K562 (cell line): ENCODE measurements around the gene ARMH1. TPM values are rescaled to one million over a fixed set of nuclear protein-coding genes. Genes with fewer than 3 reads are reported as not detected.

Source experiments
- FIP1L1 ChIP-seq: fragments of 200-400 bp; formaldehyde crosslinking; IDR thresholded peaks from 2 replicates; pipeline ENCODE4 v1.6.1; 2018; ENCODE audit warnings: mild to moderate bottlenecking, low read depth, low read length; ENCODE audit not compliant: poor library complexity, severe bottlenecking
- GTF2B ChIP-seq: IDR thresholded peaks from 2 replicates; pipeline ENCODE4 v1.6.1; 2011; ENCODE audit not compliant: insufficient read length; ENCODE audit errors: extremely low read depth
- MEF2A ChIP-seq: IDR thresholded peaks from 2 replicates; pipeline ENCODE4 v1.6.1; 2011; ENCODE audit warnings: low read depth, mild to moderate bottlenecking, low read length, moderate library complexity; ENCODE audit not compliant: control insufficient read depth
- POLR2G ChIP-seq: fragments of 200-400 bp; formaldehyde crosslinking; IDR thresholded peaks from 2 replicates; pipeline ENCODE4 v1.6.1; 2017; ENCODE audit warnings: low read depth, mild to moderate bottlenecking, antibody characterized with exemption, low read length, moderate library complexity
- RERE ChIP-seq: sonication (generic); formaldehyde crosslinking; IDR thresholded peaks from 2 replicates; pipeline ENCODE4 v1.8.0; 2023; ENCODE audit warnings: missing genetic modification reagents, mild to moderate bottlenecking, borderline replicate concordance
- RREB1 ChIP-seq: fragments of 250-450 bp; sonication (Bioruptor Pico); IDR thresholded peaks from 2 replicates; pipeline ENCODE4 v1.4.0; 2020
- SMAD3 ChIP-seq: fragments of 450-650 bp; formaldehyde crosslinking; conservative IDR thresholded peaks from 2 replicates; pipeline ENCODE4 v1.4.0; 2020; ENCODE audit warnings: mild to moderate bottlenecking
- STAG1 ChIP-seq: sonication (generic); formaldehyde crosslinking; IDR thresholded peaks from 2 replicates; pipeline ENCODE4 v1.5.0; 2020; ENCODE audit warnings: missing genetic modification reagents, borderline replicate concordance
- ZNF121 ChIP-seq: sonication (generic); formaldehyde crosslinking; conservative IDR thresholded peaks from 2 replicates; pipeline ENCODE4 v1.8.0; 2022; ENCODE audit warnings: missing genetic modification reagents
- ZNF124 ChIP-seq: sonication (generic); formaldehyde crosslinking; IDR thresholded peaks from 2 replicates; pipeline ENCODE4 v1.8.1; 2022; ENCODE audit warnings: missing genetic modification reagents
- ZNF668 ChIP-seq: fragments of 250-450 bp; sonication (Bioruptor Pico); IDR thresholded peaks from 2 replicates; pipeline ENCODE4 v1.8.0; 2022; ENCODE audit warnings: mild to moderate bottlenecking, inconsistent platforms
- polyA plus RNA-seq, 8 experiments: library from polyadenylated mRNA; depleted of rRNA in 4 of 8; stranded (reverse) in 5 of 8; unstranded in 3 of 8; fragments of >200 nt; fragmentation: Nextera tagmentation in 2 of 8; fragmentation: Illumina TruSeq in 1 of 8; extraction: Ambion mirVana in 2 of 8; extraction: Trizol in 1 of 8; gene quantifications; 2 replicates each; pipeline versions ENCODE4 v1.2.1 to v1.2.3, GENCODE V29; 2011 to 2014; ENCODE audit warnings: inconsistent platforms in 1 of 8, missing spikeins in 1 of 8
- total RNA-seq, 7 experiments: library from RNA; depleted of rRNA in 6 of 7; stranded (reverse); fragments of >200 nt in 6 of 7; fragmentation: Illumina TruSeq in 2 of 7; extraction: Trizol in 2 of 7; gene quantifications; 2 replicates each; pipeline versions ENCODE4 v1.2.1 to v1.2.3, GENCODE V29; 2011 to 2021; ENCODE audit warnings: low replicate concordance in 1 of 7
- TF ChIP-seq, protein P1 (sequence below): fragments of 250-450 bp; sonication (Bioruptor Pico); IDR thresholded peaks from 2 replicates; pipeline ENCODE4 v1.4.0; 2020; ENCODE audit warnings: borderline replicate concordance

Gene ARMH1
- total and polyA plus RNA-seq, 9 of the 15 experiments (the other 6 are each of a cell fraction or from before 2014, with no cell fraction given) = 0.41 TPM; not detected in 8

DNA sequence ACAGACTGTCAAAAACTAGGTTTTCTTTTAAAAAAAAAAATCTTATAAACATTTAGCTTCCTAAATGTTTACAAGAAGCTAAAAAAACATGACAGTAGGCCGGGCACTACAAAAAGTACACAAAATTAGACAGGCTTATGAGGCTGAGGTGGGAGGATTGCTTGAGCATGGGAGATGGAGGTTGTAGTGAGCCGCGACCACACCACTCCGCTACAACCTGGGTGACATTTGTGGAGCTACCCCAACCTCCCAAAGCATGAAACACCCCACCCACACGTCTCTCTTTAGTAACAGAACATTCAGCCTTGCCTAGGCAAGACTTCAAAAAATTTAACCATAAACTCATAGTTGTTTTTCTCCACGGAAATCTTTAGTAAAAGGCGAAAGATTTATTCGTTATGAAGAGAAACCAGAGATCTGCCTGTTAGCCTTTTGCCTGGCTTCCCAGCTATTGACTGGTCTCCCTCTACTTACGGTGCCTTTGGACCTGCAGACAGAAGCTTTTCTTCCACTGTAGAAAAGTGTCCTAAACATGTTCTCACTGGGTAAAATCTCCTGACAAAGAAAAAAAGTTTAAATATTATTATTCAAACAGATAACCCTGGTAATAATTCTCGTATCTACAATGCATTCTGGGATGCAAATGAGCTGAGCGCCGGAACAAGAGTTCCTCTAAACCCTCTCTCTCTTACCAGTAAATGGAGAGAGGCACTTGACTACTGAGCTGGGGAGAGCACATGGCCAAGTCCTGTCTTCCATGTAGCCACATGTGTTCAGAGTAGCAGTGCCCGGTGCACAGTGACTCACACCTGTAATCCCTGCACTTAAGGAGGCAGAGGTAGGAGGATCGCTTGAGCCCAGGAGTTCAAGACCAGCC is 47.2 kb downstream of the ARMH1 start (continued):
- TF ChIP-seq RERE (CRISPR knock-in tag) (peak; percentile 98), ZNF124 (CRISPR knock-in tag) (no peak), MEF2A (peak; percentile 96), POLR2G (peak; percentile 93), FIP1L1 (peak; percentile 72), SMAD3 (peak; percentile 99), ZNF121 (CRISPR knock-in tag) (peak; percentile 61; the same call in 1 of the 2 replicates), STAG1 (no peak), RREB1 (CRISPR knock-in tag) (peak; percentile 77; the same call in 1 of the 2 replicates), GTF2B (peak; percentile 100), ZNF668 (peak; percentile 79; the same call in 1 of the 2 replicates)
- TF ChIP-seq, protein P1, sequence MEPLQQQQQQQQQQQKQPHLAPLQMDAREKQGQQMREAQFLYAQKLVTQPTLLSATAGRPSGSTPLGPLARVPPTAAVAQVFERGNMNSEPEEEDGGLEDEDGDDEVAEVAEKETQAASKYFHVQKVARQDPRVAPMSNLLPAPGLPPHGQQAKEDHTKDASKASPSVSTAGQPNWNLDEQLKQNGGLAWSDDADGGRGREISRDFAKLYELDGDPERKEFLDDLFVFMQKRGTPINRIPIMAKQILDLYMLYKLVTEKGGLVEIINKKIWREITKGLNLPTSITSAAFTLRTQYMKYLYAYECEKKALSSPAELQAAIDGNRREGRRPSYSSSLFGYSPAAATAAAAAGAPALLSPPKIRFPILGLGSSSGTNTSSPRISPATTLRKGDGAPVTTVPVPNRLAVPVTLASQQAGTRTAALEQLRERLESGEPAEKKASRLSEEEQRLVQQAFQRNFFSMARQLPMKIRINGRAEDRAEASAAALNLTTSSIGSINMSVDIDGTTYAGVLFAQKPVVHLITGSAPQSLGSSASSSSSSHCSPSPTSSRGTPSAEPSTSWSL (CRISPR knock-in tag) = peak; percentile 33; the same call in 1 of the 2 replicates
